Right lobe of liver (tissue), 4 donors: ENCODE results near the gene NDUFS2.

ENCODE experiments used
- POLR2A ChIP-seq: fragments of 450-650 bp; IDR thresholded peaks from one replicate; pipeline ENCODE4 v1.6.1; 2017; ENCODE audit warnings: antibody characterized with exemption, mild to moderate bottlenecking
- TF ChIP-seq, protein P1 (sequence below), 4 donors: fragments of 200-600 bp in 3 of 4; fragments of 450-650 bp in 1 of 4; IDR thresholded peaks; one replicate each; pipeline versions ENCODE4 v1.5.1 to v1.8.0; 2016 to 2022; ENCODE audit warnings: antibody characterized with exemption in 4 of 4, mild to moderate bottlenecking in 2 of 4
- donor health status: DM: no; HTN: no; CAD: no.
- donor health status: DM: no; HTN: no; CAD: no.
- donor health status: DM: no; HTN: yes; CAD: no.

DNA sequence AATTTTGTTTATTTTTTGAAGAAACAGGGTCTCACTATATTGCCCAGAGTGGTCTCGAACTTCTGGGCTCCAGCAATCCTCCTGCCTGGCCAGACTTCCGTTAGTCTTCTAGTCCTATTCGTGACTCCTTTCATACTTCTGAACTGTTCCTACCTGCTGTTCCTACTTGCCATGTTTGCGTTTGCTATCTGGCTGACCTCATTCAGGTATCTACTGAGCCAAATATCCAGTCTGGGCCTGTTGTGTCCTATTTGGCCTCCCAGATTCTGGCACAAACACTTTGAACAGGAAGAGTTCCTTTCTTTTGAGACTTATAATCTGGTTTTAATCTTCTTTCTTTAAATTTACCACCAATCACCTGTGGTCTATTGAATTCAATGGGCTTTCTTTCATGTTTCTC, 42.7 kb downstream of the NDUFS2 start:
- TF ChIP-seq POLR2A, result no peak
- TF ChIP-seq, protein P1, sequence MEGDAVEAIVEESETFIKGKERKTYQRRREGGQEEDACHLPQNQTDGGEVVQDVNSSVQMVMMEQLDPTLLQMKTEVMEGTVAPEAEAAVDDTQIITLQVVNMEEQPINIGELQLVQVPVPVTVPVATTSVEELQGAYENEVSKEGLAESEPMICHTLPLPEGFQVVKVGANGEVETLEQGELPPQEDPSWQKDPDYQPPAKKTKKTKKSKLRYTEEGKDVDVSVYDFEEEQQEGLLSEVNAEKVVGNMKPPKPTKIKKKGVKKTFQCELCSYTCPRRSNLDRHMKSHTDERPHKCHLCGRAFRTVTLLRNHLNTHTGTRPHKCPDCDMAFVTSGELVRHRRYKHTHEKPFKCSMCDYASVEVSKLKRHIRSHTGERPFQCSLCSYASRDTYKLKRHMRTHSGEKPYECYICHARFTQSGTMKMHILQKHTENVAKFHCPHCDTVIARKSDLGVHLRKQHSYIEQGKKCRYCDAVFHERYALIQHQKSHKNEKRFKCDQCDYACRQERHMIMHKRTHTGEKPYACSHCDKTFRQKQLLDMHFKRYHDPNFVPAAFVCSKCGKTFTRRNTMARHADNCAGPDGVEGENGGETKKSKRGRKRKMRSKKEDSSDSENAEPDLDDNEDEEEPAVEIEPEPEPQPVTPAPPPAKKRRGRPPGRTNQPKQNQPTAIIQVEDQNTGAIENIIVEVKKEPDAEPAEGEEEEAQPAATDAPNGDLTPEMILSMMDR (IDR thresholded peaks at IDR 0.05), result no peak
